A549 (cell line): ENCODE results near the gene CHST15. TPM values are rescaled to one million over a fixed set of nuclear protein-coding genes. Genes with fewer than 3 reads are reported as not detected.

Experiments
- ATAC-seq, 2 experiments: fragments of 200-7000 bp in 1 of 2; fragments of >200 bp in 1 of 2; cut with Nextera tagmentation in 1 of 2; cut with Tn5 transposase in 1 of 2; 3 replicates each; pipeline versions ENCODE4 v1.8.0 to v1.9.1; 2018 to 2020; ENCODE audit warnings: mild to moderate bottlenecking in 1 of 2, moderate library complexity in 1 of 2
- CTCF ChIA-PET: fragments of 300-600 bp; sonication (Branson Sonifier 250); formaldehyde crosslinking; extraction: SDS; loops from one replicate; lab custom pipeline; 2021; ENCODE audit warnings: antibody characterized with exemption, inconsistent platforms; lab: Yijun Ruan, JAX
- POLR2A ChIA-PET: fragments of 350-600 bp; formaldehyde crosslinking; extraction: SDS; loops from one replicate; lab custom pipeline; 2021; ENCODE audit warnings: antibody characterized with exemption, inconsistent platforms; lab: Yijun Ruan, JAX
- DNase-seq, 2 experiments: peaks; one replicate each; pipeline versions ENCODE4 v3.0.0 to v3.0.0-alpha.2; 2011 to 2016; ENCODE audit warnings: low read depth in 1 of 2, low spot score in 1 of 2
- FAIRE-seq: peaks from 2 replicates; lab custom pipeline; 2011; peaks lifted over from hg19 to GRCh38; lab: Jason Lieb, UNC
- H3K27ac ChIP-seq, 2 experiments: fragments of >200 bp; sonication (Bioruptor Twin); formaldehyde crosslinking; 3 replicates each; pipeline ENCODE4 v1.5.1; 2016 to 2017
- H3K4me1 ChIP-seq: fragments of >200 bp; sonication (Bioruptor Twin); formaldehyde crosslinking; 3 replicates; pipeline ENCODE4 v1.6.1; 2016
- H3K4me2 ChIP-seq: fragments of >200 bp; sonication (Bioruptor Twin); formaldehyde crosslinking; 3 replicates; pipeline ENCODE4 v1.6.1; 2016
- H3K4me3 ChIP-seq: fragments of >200 bp; sonication (Bioruptor Twin); formaldehyde crosslinking; 3 replicates; pipeline ENCODE4 v1.5.1; 2016
- H3K9me3 ChIP-seq: fragments of >200 bp; sonication (Bioruptor Twin); formaldehyde crosslinking; 3 replicates; pipeline ENCODE4 v1.6.1; 2016
- CBX2 ChIP-seq: fragments of 200-600 bp; sonication (generic); IDR thresholded peaks from 2 replicates; pipeline ENCODE4 v1.6.1; 2016; ENCODE audit warnings: low read depth, mild to moderate bottlenecking, borderline replicate concordance
- CEBPB ChIP-seq, 2 experiments: fragments of >200 bp in 1 of 2; sonication (Bioruptor Twin) in 1 of 2; formaldehyde crosslinking in 1 of 2; IDR thresholded peaks; 2 replicates each; pipeline ENCODE4 v1.6.1; 2012 to 2016
- CHD4 ChIP-seq: fragments of 200-600 bp; sonication (generic); IDR thresholded peaks from 2 replicates; pipeline ENCODE4 v1.6.1; 2016; ENCODE audit warnings: antibody characterized with exemption, mild to moderate bottlenecking, borderline replicate concordance
- EHMT2 ChIP-seq: fragments of 200-600 bp; sonication (generic); IDR thresholded peaks from 2 replicates; pipeline ENCODE4 v1.6.1; 2016; ENCODE audit warnings: antibody characterized with exemption, low read depth, mild to moderate bottlenecking, moderate library complexity
- HEYL ChIP-seq: fragments of 250-450 bp; sonication (Bioruptor Pico); IDR thresholded peaks from 2 replicates; pipeline ENCODE4 v1.8.0; 2021; ENCODE audit warnings: mild to moderate bottlenecking, moderate library complexity
- HOXA7 ChIP-seq: fragments of 250-450 bp; sonication (Bioruptor Pico); IDR thresholded peaks from 2 replicates; pipeline ENCODE4 v1.5.0; 2020; ENCODE audit warnings: mild to moderate bottlenecking, moderate library complexity
- HOXB13 ChIP-seq: fragments of 250-450 bp; sonication (Bioruptor Pico); IDR thresholded peaks from 2 replicates; pipeline ENCODE4 v1.5.0; 2020; ENCODE audit warnings: low read depth, mild to moderate bottlenecking, moderate library complexity
- KDM5A ChIP-seq: fragments of 200-600 bp; sonication (generic); IDR thresholded peaks from 2 replicates; pipeline ENCODE4 v1.6.1; 2016; ENCODE audit warnings: antibody characterized with exemption, mild to moderate bottlenecking
- MYC ChIP-seq: IDR thresholded peaks from 2 replicates; pipeline ENCODE4 v1.6.1; 2012; ENCODE audit warnings: mild to moderate bottlenecking, inconsistent platforms, low read length, improper control_type of control experiment, borderline replicate concordance
- NFE2L2 ChIP-seq: fragments of 150-350 bp; conservative IDR thresholded peaks from 2 replicates; pipeline ENCODE4 v1.6.1; 2014; ENCODE audit warnings: low read length
- NPAS2 ChIP-seq: fragments of 250-450 bp; sonication (Bioruptor Pico); IDR thresholded peaks from 2 replicates; pipeline ENCODE4 v1.8.0; 2022; ENCODE audit warnings: mild to moderate bottlenecking, moderate library complexity, borderline replicate concordance
- NR3C1 ChIP-seq: fragments of >200 bp; sonication (Bioruptor Twin); formaldehyde crosslinking; IDR thresholded peaks from 3 replicates; pipeline ENCODE4 v1.6.1; 2017
- PHF8 ChIP-seq: fragments of 200-600 bp; sonication (generic); IDR thresholded peaks from 2 replicates; pipeline ENCODE4 v1.6.1; 2016; ENCODE audit warnings: low read depth, mild to moderate bottlenecking, antibody characterized with exemption, moderate library complexity, borderline replicate concordance
- RAD21 ChIP-seq, 2 experiments: fragments of >200 bp in 1 of 2; sonication (Bioruptor Twin) in 1 of 2; formaldehyde crosslinking in 1 of 2; IDR thresholded peaks in 1 of 2; conservative IDR thresholded peaks in 1 of 2; 2 replicates in 1 of 2; 3 replicates in 1 of 2; pipeline ENCODE4 v1.6.1; 2012 to 2018; ENCODE audit warnings: inconsistent platforms in 1 of 2
- RARB ChIP-seq: fragments of 250-450 bp; sonication (Bioruptor Pico); IDR thresholded peaks from 2 replicates; pipeline ENCODE4 v1.8.0; 2021; ENCODE audit warnings: mild to moderate bottlenecking, moderate library complexity
- SMC3 ChIP-seq: fragments of >200 bp; sonication (Bioruptor Twin); formaldehyde crosslinking; IDR thresholded peaks from 3 replicates; pipeline ENCODE4 v1.6.1; 2018; ENCODE audit warnings: inconsistent platforms
- SREBF2 ChIP-seq: fragments of 450-650 bp; IDR thresholded peaks from 2 replicates; pipeline ENCODE4 v1.6.1; 2014; ENCODE audit warnings: mild to moderate bottlenecking, moderate library complexity
- TP53 ChIP-seq: fragments of 250-450 bp; sonication (Bioruptor Pico); IDR thresholded peaks from 2 replicates; pipeline ENCODE4 v1.5.0; 2021; ENCODE audit warnings: mild to moderate bottlenecking, moderate library complexity
- ZC3H11A ChIP-seq: fragments of 450-650 bp; IDR thresholded peaks from 2 replicates; pipeline ENCODE4 v1.6.1; 2014; ENCODE audit warnings: antibody characterized with exemption, mild to moderate bottlenecking
- ZFP36 ChIP-seq: fragments of 450-650 bp; IDR thresholded peaks from 2 replicates; pipeline ENCODE4 v1.6.1; 2014; ENCODE audit warnings: borderline replicate concordance; ENCODE audit not compliant: partially characterized antibody
- ZSCAN20 ChIP-seq: fragments of 250-450 bp; sonication (Bioruptor Pico); IDR thresholded peaks from 2 replicates; pipeline ENCODE4 v1.8.0; 2022; ENCODE audit warnings: mild to moderate bottlenecking, moderate library complexity
- WGBS: methylation state at CpG from one replicate; pipeline ENCODE4 v1.1.6; 2017; ENCODE audit errors: missing lambda C conversion rate; 5-methylcytosine and 5-hydroxymethylcytosine counted together
- polyA plus RNA-seq, 4 experiments: library from polyadenylated mRNA; depleted of rRNA in 3 of 4; stranded (reverse); fragments of >200 nt; fragmentation: RNase III in 1 of 4; extraction: RNeasy Plus Mini Kit Qiagen cat#74134 plus additional on column Dnase treatment in 1 of 4; gene quantifications; 2 replicates in 3 of 4; 3 replicates in 1 of 4; pipeline ENCODE4 v1.2.3, GENCODE V29; 2011 to 2017
- TF ChIP-seq, protein P1 (sequence below): fragments of >200 bp; sonication (Bioruptor Twin); formaldehyde crosslinking; IDR thresholded peaks from 3 replicates; pipeline ENCODE4 v1.6.1; 2016
- TF ChIP-seq, protein P2 (sequence below): IDR thresholded peaks from 2 replicates; pipeline ENCODE4 v1.6.1; 2012; ENCODE audit warnings: low read depth, borderline replicate concordance
- TF ChIP-seq, protein P3 (sequence below): fragments of 150-350 bp; IDR thresholded peaks from 2 replicates; pipeline ENCODE4 v1.6.1; 2014; ENCODE audit warnings: low read depth, mild to moderate bottlenecking, low read length

CHST15 gene
- polyA plus RNA-seq, 2 of the 4 experiments (the other 2 are of a cell fraction), result 5.1 to 10.3 TPM

DNA sequence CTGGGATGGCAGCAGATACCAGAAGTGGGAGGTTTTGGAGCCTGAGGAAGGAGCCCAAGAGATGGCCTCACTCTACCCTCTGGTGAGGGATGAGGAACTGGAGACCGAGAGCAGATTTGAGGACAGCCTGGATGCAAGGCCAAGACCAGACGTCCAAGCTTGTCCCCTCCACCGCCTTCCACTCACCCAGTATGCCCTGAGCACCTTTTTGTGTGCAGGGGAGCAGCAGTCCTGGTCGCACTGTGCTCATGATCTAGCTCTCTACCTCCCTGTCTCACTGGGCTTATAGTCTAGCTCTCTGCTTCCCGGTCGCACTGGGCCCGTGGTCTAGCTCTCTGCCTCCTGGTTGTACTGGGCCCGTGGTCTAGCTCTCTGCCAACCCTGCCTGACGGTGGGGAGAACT, 33.6 kb upstream of the CHST15 start:
- no peak for FAIRE-seq
- ATAC-seq, result no peak
- no peak for DNase-seq
- WGBS, result 86% methylated on average over 9 of the region's 9 CpGs
- no peak for TF ChIP-seq CEBPB (IDR thresholded peaks at IDR 0.05)
- TF ChIP-seq SREBF2, result no peak
- TF ChIP-seq CBX2, result no peak
- no peak for TF ChIP-seq HEYL
- TF ChIP-seq NPAS2 (CRISPR knock-in tag), result no peak
- no peak for TF ChIP-seq ZC3H11A
- TF ChIP-seq NR3C1, result no peak
- no peak for TF ChIP-seq ZFP36
- TF ChIP-seq, protein P1, sequence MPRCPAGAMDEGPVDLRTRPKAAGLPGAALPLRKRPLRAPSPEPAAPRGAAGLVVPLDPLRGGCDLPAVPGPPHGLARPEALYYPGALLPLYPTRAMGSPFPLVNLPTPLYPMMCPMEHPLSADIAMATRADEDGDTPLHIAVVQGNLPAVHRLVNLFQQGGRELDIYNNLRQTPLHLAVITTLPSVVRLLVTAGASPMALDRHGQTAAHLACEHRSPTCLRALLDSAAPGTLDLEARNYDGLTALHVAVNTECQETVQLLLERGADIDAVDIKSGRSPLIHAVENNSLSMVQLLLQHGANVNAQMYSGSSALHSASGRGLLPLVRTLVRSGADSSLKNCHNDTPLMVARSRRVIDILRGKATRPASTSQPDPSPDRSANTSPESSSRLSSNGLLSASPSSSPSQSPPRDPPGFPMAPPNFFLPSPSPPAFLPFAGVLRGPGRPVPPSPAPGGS, result no peak
- no peak for TF ChIP-seq RAD21 (conservative IDR thresholded peaks at IDR 0.05 in 1 of 2, IDR thresholded peaks at IDR 0.05 in 1 of 2)
- TF ChIP-seq KDM5A, result no peak
- no peak for TF ChIP-seq EHMT2
- TF ChIP-seq CHD4, result no peak
- no peak for TF ChIP-seq MYC
- TF ChIP-seq HOXA7 (CRISPR knock-in tag), result no peak
- no peak for TF ChIP-seq PHF8
- TF ChIP-seq HOXB13, result no peak
- TF ChIP-seq TP53, result no peak
- TF ChIP-seq RARB (CRISPR knock-in tag), result no peak
- TF ChIP-seq ZSCAN20 (CRISPR knock-in tag), result no peak
- no peak overlapping the region for H3K27ac ChIP-seq
- ChIA-PET CTCF (interaction anchor here (1.2 to 2.4 kb wide), 5 partner anchors 13 to 262 kb away, joined by 4 to 15 read pairs (median 5); no protein-coding TSS in a partner anchor), POLR2A (interaction anchor here (2.0 kb wide), 1 partner anchor 25 kb away, joined by 13 read pairs; no protein-coding TSS in a partner anchor)
- no peak overlapping the region for H3K4me3 ChIP-seq
- no peak overlapping the region for H3K4me2 ChIP-seq
- H3K4me1 ChIP-seq, result no peaks in the 10 kb centered on the region
- H3K9me3 ChIP-seq, result no peaks in the 10 kb centered on the region

DNA sequence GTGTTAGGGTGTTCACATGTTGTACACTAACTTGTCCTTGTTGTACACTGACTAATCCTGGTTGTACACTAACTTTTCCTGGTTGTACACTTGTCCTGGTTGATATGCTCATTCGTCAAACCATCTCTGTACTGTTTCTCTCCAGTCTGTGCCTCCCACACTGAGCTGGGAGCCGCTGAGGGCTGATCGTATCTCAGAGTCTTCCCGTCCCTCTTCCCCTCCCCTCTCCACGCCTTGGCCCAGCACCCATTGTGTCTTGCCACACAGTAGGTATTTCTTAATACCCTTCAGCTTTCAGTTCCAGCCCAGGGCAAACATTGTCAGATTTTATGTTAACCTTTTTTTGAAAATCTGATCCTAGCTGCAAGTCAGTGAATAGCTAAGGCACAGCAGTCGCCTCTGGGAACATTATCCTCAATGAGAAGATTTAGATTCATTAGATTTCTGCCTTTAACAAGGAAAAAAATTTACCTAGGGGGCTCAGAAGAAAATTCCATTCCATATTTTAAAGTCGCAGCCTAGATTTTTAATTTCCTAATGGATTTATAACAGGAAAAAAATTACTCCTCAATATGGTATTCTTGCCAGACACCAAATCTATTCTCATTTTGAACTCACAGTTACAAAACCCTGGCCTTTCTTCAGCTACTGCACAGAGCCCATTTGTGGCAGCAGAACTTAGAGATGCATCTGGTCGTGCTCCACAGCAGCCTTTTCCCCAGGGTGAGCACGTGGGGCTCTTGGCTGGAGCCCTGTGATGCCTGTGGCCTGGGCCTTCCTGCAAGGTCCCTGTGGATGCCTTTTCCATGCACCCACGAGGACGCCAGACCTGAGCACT, 33.0 kb upstream of the CHST15 start:
- 64% methylated on average over 11 of the region's 11 CpGs for WGBS
- no peak for FAIRE-seq
- POLR2A ChIA-PET, result interaction anchor here (2.0 kb wide), 1 partner anchor 26 kb away, joined by 13 read pairs; no protein-coding TSS in a partner anchor
- CTCF ChIA-PET, result interaction anchor here (0.8 to 2.4 kb wide), 9 partner anchors 13 to 263 kb away, joined by 3 to 15 read pairs (median 4); partner anchors contain the start of gene CHST15
- DNase-seq, result no peak
- Histone ChIP-seq H3K4me1 (no peaks in the 10 kb centered on the region), H3K9me3 (no peaks in the 10 kb centered on the region), H3K4me3 (no peak overlapping the region), H3K4me2 (no peak overlapping the region), H3K27ac (no peak overlapping the region)
- no peak for ATAC-seq
- TF ChIP-seq SMC3, result no peak
- TF ChIP-seq, protein P2, sequence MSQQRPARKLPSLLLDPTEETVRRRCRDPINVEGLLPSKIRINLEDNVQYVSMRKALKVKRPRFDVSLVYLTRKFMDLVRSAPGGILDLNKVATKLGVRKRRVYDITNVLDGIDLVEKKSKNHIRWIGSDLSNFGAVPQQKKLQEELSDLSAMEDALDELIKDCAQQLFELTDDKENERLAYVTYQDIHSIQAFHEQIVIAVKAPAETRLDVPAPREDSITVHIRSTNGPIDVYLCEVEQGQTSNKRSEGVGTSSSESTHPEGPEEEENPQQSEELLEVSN, result no peak
- no peak for TF ChIP-seq NFE2L2
- TF ChIP-seq, protein P3, sequence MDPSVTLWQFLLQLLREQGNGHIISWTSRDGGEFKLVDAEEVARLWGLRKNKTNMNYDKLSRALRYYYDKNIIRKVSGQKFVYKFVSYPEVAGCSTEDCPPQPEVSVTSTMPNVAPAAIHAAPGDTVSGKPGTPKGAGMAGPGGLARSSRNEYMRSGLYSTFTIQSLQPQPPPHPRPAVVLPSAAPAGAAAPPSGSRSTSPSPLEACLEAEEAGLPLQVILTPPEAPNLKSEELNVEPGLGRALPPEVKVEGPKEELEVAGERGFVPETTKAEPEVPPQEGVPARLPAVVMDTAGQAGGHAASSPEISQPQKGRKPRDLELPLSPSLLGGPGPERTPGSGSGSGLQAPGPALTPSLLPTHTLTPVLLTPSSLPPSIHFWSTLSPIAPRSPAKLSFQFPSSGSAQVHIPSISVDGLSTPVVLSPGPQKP, result no peak
